ENCODE data around the gene LTBP1. TPM values are rescaled to one million over a fixed set of nuclear protein-coding genes. Genes with fewer than 3 reads are reported as not detected.

The LTBP1 gene
- total and polyA plus RNA-seq, 2 experiments from 2014 or later, result 157 to 211 TPM

- H3K79me2 ChIP-seq (ENCODE audit: insufficient read depth), result peaks cover 99% of the 10 kb centered on the region
- WGBS, 2 experiments (ENCODE audit: low coverage in 1 of 2, low lambda C conversion rate in 2 of 2, missing lambda C conversion rate in 2 of 2), result 27 to 30% methylated on average over 3 of the region's 3 CpGs
These were observed 199.3 kb downstream of the LTBP1 start for GRCh38 chr2:33146102-33146501.

GRCh38 chr2:33153008-33153407 is 206.3 kb downstream of the LTBP1 start:
- H3K4me2 ChIP-seq (ENCODE audit: unreplicated experiment), result peak overlapping the region; percentile 32
- H3F3A ChIP-seq (ENCODE audit: insufficient read depth), result peaks cover 37% of the 10 kb centered on the region
- H3K79me2 ChIP-seq (ENCODE audit: insufficient read depth), result peaks cover 93% of the 10 kb centered on the region
- no peaks in the 10 kb centered on the region for H4K20me1 ChIP-seq (ENCODE audit: insufficient read depth)
- TF ChIP-seq EZH2 (IDR thresholded peaks at IDR 0.05; ENCODE audit: insufficient read depth, poor library complexity, severe bottlenecking) (no peak), EZH2phosphoT487 (IDR thresholded peaks at IDR 0.05; ENCODE audit: insufficient read depth, low read depth) (no peak)
- no peaks in the 10 kb centered on the region for H3K36me3 ChIP-seq (ENCODE audit: low read depth)
- no peaks in the 10 kb centered on the region for H3K9me2 ChIP-seq (ENCODE audit: insufficient read depth)
- H3K9me3 ChIP-seq (ENCODE audit: low read depth), result no peaks in the 10 kb centered on the region
- no peaks in the 10 kb centered on the region for H3K27me3 ChIP-seq (replicated peaks; ENCODE audit: insufficient read depth)
- peak overlapping the region; percentile 74 for H3K27ac ChIP-seq
- H3K4me1 ChIP-seq (ENCODE audit: insufficient read depth), result peaks cover 34% of the 10 kb centered on the region
- 4 to 8% methylated on average over 2 of the region's 2 CpGs for WGBS, 2 experiments (ENCODE audit: low coverage in 1 of 2, low lambda C conversion rate in 2 of 2, missing lambda C conversion rate in 2 of 2)
- peak overlapping the region; percentile 42 for H3K9ac ChIP-seq
- in situ Hi-C loops (cut with MboI), result no loop called here
- DNase-seq, result peak; percentile 82
- peak overlapping the region; percentile 2; the same call in 1 of the 2 replicates for H3K4me3 ChIP-seq
- H2AFZ ChIP-seq, result peak overlapping the region; percentile 11

More at GRCh38 chr2:33146102-33146501, 199.3 kb downstream of the LTBP1 start:
- peak; percentile 79 for DNase-seq
- Histone ChIP-seq H3F3A (ENCODE audit: insufficient read depth) (peaks cover 35% of the 10 kb centered on the region), H3K27ac (peak overlapping the region; percentile 75), H3K4me2 (ENCODE audit: unreplicated experiment) (peak overlapping the region; percentile 73), H3K4me3 (peak overlapping the region; percentile 56), H3K4me1 (ENCODE audit: insufficient read depth) (peaks cover 39% of the 10 kb centered on the region), H4K20me1 (ENCODE audit: insufficient read depth) (no peaks in the 10 kb centered on the region), H3K36me3 (ENCODE audit: low read depth) (no peaks in the 10 kb centered on the region; the same call in 1 of the 2 replicates), H3K9ac (peak overlapping the region; percentile 56), H2AFZ (peak overlapping the region; percentile 11; the same call in 1 of the 2 replicates), H3K9me2 (ENCODE audit: insufficient read depth) (no peaks in the 10 kb centered on the region), H3K27me3 (replicated peaks; ENCODE audit: insufficient read depth) (no peaks in the 10 kb centered on the region), H3K9me3 (ENCODE audit: low read depth) (no peaks in the 10 kb centered on the region)
- TF ChIP-seq EZH2phosphoT487 (IDR thresholded peaks at IDR 0.05; ENCODE audit: insufficient read depth, low read depth) (no peak), EZH2 (IDR thresholded peaks at IDR 0.05; ENCODE audit: insufficient read depth, poor library complexity, severe bottlenecking) (no peak)
- in situ Hi-C loops (cut with MboI), result no loop called here

- Histone ChIP-seq H3K27ac (peak overlapping the region; percentile 73), H3K9me2 (ENCODE audit: insufficient read depth) (no peaks in the 10 kb centered on the region), H3K4me1 (ENCODE audit: insufficient read depth) (peaks cover 31% of the 10 kb centered on the region), H3K9ac (peak overlapping the region; percentile 40; the same call in 1 of the 2 replicates), H3F3A (ENCODE audit: insufficient read depth) (peaks cover 33% of the 10 kb centered on the region), H3K4me3 (peak overlapping the region; percentile 35), H3K4me2 (ENCODE audit: unreplicated experiment) (peak overlapping the region; percentile 51), H3K79me2 (ENCODE audit: insufficient read depth) (peaks cover 94% of the 10 kb centered on the region), H3K9me3 (ENCODE audit: low read depth) (no peaks in the 10 kb centered on the region), H2AFZ (no peak overlapping the region), H4K20me1 (ENCODE audit: insufficient read depth) (no peaks in the 10 kb centered on the region), H3K27me3 (replicated peaks; ENCODE audit: insufficient read depth) (no peaks in the 10 kb centered on the region), H3K36me3 (ENCODE audit: low read depth) (no peaks in the 10 kb centered on the region)
- DNase-seq, result peak; percentile 84
- no peak for TF ChIP-seq EZH2 (IDR thresholded peaks at IDR 0.05; ENCODE audit: insufficient read depth, poor library complexity, severe bottlenecking)
- TF ChIP-seq EZH2phosphoT487 (IDR thresholded peaks at IDR 0.05; ENCODE audit: insufficient read depth, low read depth), result no peak
- in situ Hi-C loops (cut with MboI), result no loop called here
- WGBS, 2 experiments (ENCODE audit: low coverage in 1 of 2, low lambda C conversion rate in 2 of 2, missing lambda C conversion rate in 2 of 2), result 32 to 39% methylated on average over 3 of the region's 3 CpGs
These were observed 211.8 kb downstream of the LTBP1 start for GRCh38 chr2:33158482-33159003.

DNA sequence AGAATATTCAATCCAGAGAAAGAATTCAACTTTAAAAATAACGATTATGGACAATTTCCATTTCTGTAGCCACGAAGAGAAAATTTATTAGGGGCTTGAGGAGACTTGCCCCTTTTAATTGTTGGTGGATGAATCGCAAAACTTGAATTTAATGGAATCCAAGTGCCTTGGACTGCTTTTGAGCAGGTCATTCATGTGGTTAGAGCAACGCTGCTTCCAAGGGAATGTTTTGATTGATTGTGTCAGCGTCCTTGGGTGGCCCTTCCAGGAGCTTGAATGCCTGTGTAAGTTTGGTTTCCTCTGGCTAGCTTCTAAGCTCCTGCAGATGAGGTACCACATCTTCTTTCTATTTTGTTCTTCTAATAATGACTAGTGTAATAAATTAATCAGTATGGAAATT is 213.4 kb downstream of the LTBP1 start:
- 79 to 84% methylated on average over 5 of the region's 5 CpGs for WGBS, 2 experiments (ENCODE audit: low coverage in 1 of 2, low lambda C conversion rate in 2 of 2, missing lambda C conversion rate in 2 of 2)
- peaks cover 28% of the 10 kb centered on the region for H3K4me1 ChIP-seq (ENCODE audit: insufficient read depth)
- peaks cover 94% of the 10 kb centered on the region for H3K79me2 ChIP-seq (ENCODE audit: insufficient read depth)
- H3K9me3 ChIP-seq (ENCODE audit: low read depth), result no peaks in the 10 kb centered on the region
- no peak for DNase-seq
- H3K27ac ChIP-seq, result no peak overlapping the region
- no peaks in the 10 kb centered on the region for H3K27me3 ChIP-seq (replicated peaks; ENCODE audit: insufficient read depth)
- in situ Hi-C loops (cut with MboI), result no loop called here
- H3K36me3 ChIP-seq (ENCODE audit: low read depth), result no peaks in the 10 kb centered on the region
- no peak overlapping the region for H2AFZ ChIP-seq
- no peaks in the 10 kb centered on the region for H4K20me1 ChIP-seq (ENCODE audit: insufficient read depth)
- H3F3A ChIP-seq (ENCODE audit: insufficient read depth), result peaks cover 28% of the 10 kb centered on the region
- no peak overlapping the region for H3K9ac ChIP-seq
- no peak overlapping the region for H3K4me3 ChIP-seq
- TF ChIP-seq EZH2 (IDR thresholded peaks at IDR 0.05; ENCODE audit: insufficient read depth, poor library complexity, severe bottlenecking), result no peak
- TF ChIP-seq EZH2phosphoT487 (IDR thresholded peaks at IDR 0.05; ENCODE audit: insufficient read depth, low read depth), result no peak
- H3K9me2 ChIP-seq (ENCODE audit: insufficient read depth), result no peaks in the 10 kb centered on the region
- no peak overlapping the region for H3K4me2 ChIP-seq (ENCODE audit: unreplicated experiment)
